HCT116 (cell line): Measurements from ENCODE around the gene SAG. TPM values are rescaled to one million over a fixed set of nuclear protein-coding genes. Genes with fewer than 3 reads are reported as not detected.

Experiments used
- ATAC-seq: fragments of 200-7000 bp; cut with Tn5 transposase; 2 replicates; pipeline ENCODE4 v1.9.1; 2020; ENCODE audit warnings: mild to moderate bottlenecking, moderate library complexity
- BruUV-seq: library from RNA; stranded (reverse); fragments of 400-500 nt; replicated peaks from 2 replicates; lab custom pipeline; 2021; lab: Mats Ljungman, UMichigan
- CTCF ChIA-PET: fragments of 300-600 bp; sonication (Branson Sonifier 250); formaldehyde crosslinking; loops from one replicate; lab custom pipeline; 2021; ENCODE audit warnings: antibody characterized with exemption; lab: Charles Lee
- POLR2A ChIA-PET: fragments of 300-600, 350-600 bp; sonication (Branson Sonifier 250); formaldehyde crosslinking; loops from one replicate; lab custom pipeline; 2021; ENCODE audit warnings: antibody characterized with exemption; lab: Charles Lee
- RAD21 ChIA-PET, 2 experiments: fragments of 300-600 bp; sonication (Branson Sonifier 250); formaldehyde crosslinking; loops; one replicate each; lab custom pipeline; 2023; ENCODE audit warnings: low total read pairs in 2 of 2; ENCODE audit not compliant: uncharacterized antibody in 2 of 2, unreplicated experiment in 2 of 2, low non-redundant PET in 1 of 2; lab: Charles Lee
- DNase-seq: peaks from one replicate; pipeline ENCODE4 v3.0.0-alpha.2; 2010; ENCODE audit warnings: low read depth, low spot score
- H2AFZ ChIP-seq: fragments of 200-600 bp; shearing (Covaris generic), sonication (generic); 2 replicates; pipeline ENCODE4 v1.6.1; 2017; ENCODE audit warnings: low read depth, mixed run types, mixed read lengths, antibody characterized with exemption, low read length; ENCODE audit not compliant: poor library complexity, severe bottlenecking
- H3K27ac ChIP-seq: 2 replicates; pipeline ENCODE4 v1.5.1; 2012; ENCODE audit warnings: low read depth, low read length
- H3K27me3 ChIP-seq: fragments of 200-600 bp; sonication (generic); 2 replicates; pipeline ENCODE4 v1.6.1; 2016; ENCODE audit warnings: mixed run types, low read length, mixed read lengths; ENCODE audit not compliant: insufficient read depth
- H3K36me3 ChIP-seq, 2 experiments: fragments of 200-500 bp in 1 of 2; fragments of 200-600 bp in 1 of 2; sonication (Bioruptor generic) in 1 of 2; sonication (generic) in 1 of 2; 2 replicates each; pipeline versions ENCODE4 v1.5.1 to v1.6.1; 2014 to 2016; ENCODE audit warnings: low read length in 2 of 2, inconsistent platforms in 1 of 2, mixed read lengths in 1 of 2, mixed run types in 1 of 2; ENCODE audit not compliant: insufficient read depth in 2 of 2, control insufficient read depth in 1 of 2
- H3K4me1 ChIP-seq, 2 experiments: fragments of 200-600 bp in 1 of 2; sonication (generic) in 1 of 2; 2 replicates each; pipeline versions ENCODE4 v1.5.1 to v1.6.1; 2012 to 2017; ENCODE audit warnings: low read length in 2 of 2, inconsistent platforms in 1 of 2, mild to moderate bottlenecking in 1 of 2, mixed read lengths in 1 of 2, mixed run types in 1 of 2, moderate library complexity in 1 of 2; ENCODE audit not compliant: insufficient read depth in 2 of 2, control insufficient read depth in 1 of 2
- H3K4me2 ChIP-seq: fragments of 200-600 bp; sonication (generic); 2 replicates; pipeline ENCODE4 v1.6.1; 2017; ENCODE audit warnings: mixed run types, low read length, mixed read lengths
- H3K4me3 ChIP-seq, 2 experiments: fragments of 200-600 bp in 1 of 2; sonication (generic) in 1 of 2; replicated peaks in 1 of 2; 2 replicates each; pipeline ENCODE4 v1.5.1; 2011 to 2016; ENCODE audit warnings: low read length in 2 of 2, control low read depth in 1 of 2, low read depth in 1 of 2, mild to moderate bottlenecking in 1 of 2, mixed read lengths in 1 of 2, mixed run types in 1 of 2
- H3K79me2 ChIP-seq: fragments of 200-600 bp; sonication (generic); 2 replicates; pipeline ENCODE4 v1.6.1; 2017; ENCODE audit warnings: mild to moderate bottlenecking, mixed run types, low read length, moderate library complexity, mixed read lengths; ENCODE audit not compliant: insufficient read depth
- H3K9ac ChIP-seq: fragments of 200-600 bp; sonication (generic); 2 replicates; pipeline ENCODE4 v1.6.1; 2016; ENCODE audit warnings: low read length, mixed read lengths
- H3K9me2 ChIP-seq: fragments of 200-600 bp; sonication (generic), shearing (Covaris generic); 2 replicates; pipeline ENCODE4 v1.6.1; 2017; ENCODE audit warnings: mixed run types, mild to moderate bottlenecking, moderate library complexity; ENCODE audit not compliant: insufficient read depth
- H3K9me3 ChIP-seq, 2 experiments: fragments of 200-500 bp in 1 of 2; fragments of 200-600 bp in 1 of 2; sonication (Bioruptor generic) in 1 of 2; sonication (generic) in 1 of 2; 2 replicates each; pipeline ENCODE4 v1.6.1; 2014 to 2017; ENCODE audit warnings: low read length in 2 of 2, mixed read lengths in 2 of 2, inconsistent platforms in 1 of 2, low read depth in 1 of 2, mild to moderate bottlenecking in 1 of 2, mixed run types in 1 of 2, moderate library complexity in 1 of 2; ENCODE audit not compliant: control insufficient read depth in 1 of 2, insufficient read depth in 1 of 2
- H4K20me1 ChIP-seq: fragments of 200-600 bp; sonication (generic), shearing (Covaris generic); 2 replicates; pipeline ENCODE4 v1.6.1; 2017; ENCODE audit warnings: mixed run types, mild to moderate bottlenecking, moderate library complexity; ENCODE audit not compliant: insufficient read depth
- CTCF ChIP-seq, 3 experiments: fragments of 200-600 bp in 1 of 3; sonication (generic) in 1 of 3; IDR thresholded peaks in 2 of 3; conservative IDR thresholded peaks in 1 of 3; 2 replicates each; pipeline ENCODE4 v1.5.1; 2012 to 2017; ENCODE audit warnings: low read depth in 2 of 3, low read length in 2 of 3, antibody characterized with exemption in 1 of 3, borderline replicate concordance in 1 of 3, control low read depth in 1 of 3, mild to moderate bottlenecking in 1 of 3, mixed read lengths in 1 of 3, mixed run types in 1 of 3, moderate library complexity in 1 of 3; ENCODE audit not compliant: insufficient read depth in 1 of 3
- EGR1 ChIP-seq: IDR thresholded peaks from 2 replicates; pipeline ENCODE4 v1.6.1; 2012; ENCODE audit warnings: low read depth
- EZH2 ChIP-seq: fragments of 200-600 bp; sonication (generic); IDR thresholded peaks from 2 replicates; pipeline ENCODE4 v1.6.1; 2017; ENCODE audit warnings: antibody characterized with exemption, mixed run types
- FOSL1 ChIP-seq: IDR thresholded peaks from 2 replicates; pipeline ENCODE4 v1.6.1; 2012; ENCODE audit warnings: low read depth
- MAX ChIP-seq: IDR thresholded peaks from 2 replicates; pipeline ENCODE4 v1.6.1; 2012
- POLR2A ChIP-seq: IDR thresholded peaks from 2 replicates; pipeline ENCODE4 v1.7.0; 2011; ENCODE audit warnings: borderline replicate concordance; ENCODE audit not compliant: insufficient read depth, insufficient read length; ENCODE audit errors: extremely low read depth
- SP1 ChIP-seq: IDR thresholded peaks from 2 replicates; pipeline ENCODE4 v1.6.1; 2012; ENCODE audit warnings: low read depth
- YY1 ChIP-seq: IDR thresholded peaks from 2 replicates; pipeline ENCODE4 v1.6.1; 2011; ENCODE audit warnings: low read length, low read depth, moderate library complexity, mild to moderate bottlenecking; ENCODE audit not compliant: insufficient replicate concordance; ENCODE audit errors: extremely low read depth
- intact Hi-C: fragments of 100-400 bp; cut with micrococcal nuclease; formaldehyde crosslinking; loops from 2 replicates; pipeline ENCODE4 v1.10.0; 2022
- total RNA-seq: library from RNA; stranded (reverse); gene quantifications from one replicate; pipeline ENCODE4 v1.2.1, GENCODE V29; 2021; ENCODE audit not compliant: unreplicated experiment

The SAG gene
- total RNA-seq, 1 experiment from 2014 or later = not detected

GRCh38 chr2:233258211-233258610 lies 49.4 kb upstream of the SAG start:
- H3K4me3 ChIP-seq = no peak overlapping the region
- peaks cover 40 to 59% of the 10 kb centered on the region in 2 experiments for H3K36me3 ChIP-seq
- TF ChIP-seq YY1 = no peak
- no peak for TF ChIP-seq EZH2
- no peak for TF ChIP-seq SP1
- TF ChIP-seq POLR2A = no peak
- no peak for TF ChIP-seq CTCF (IDR thresholded peaks at IDR 0.05 in 2 of 3, conservative IDR thresholded peaks at IDR 0.05 in 1 of 3; ENCODE audit: borderline replicate concordance in 1 of 3, insufficient read depth in 1 of 3, low read depth in 2 of 3, low read length in 2 of 3)
- no peak for TF ChIP-seq MAX
- no peaks in the 10 kb centered on the region for H3K27me3 ChIP-seq
- no TSS peak for BruUV-seq
- H3K4me2 ChIP-seq = no peak overlapping the region
- H3K79me2 ChIP-seq = peaks cover 95% of the 10 kb centered on the region
- H3K9me3 ChIP-seq = no peaks in the 10 kb centered on the region
- peaks cover under 1 to 10% of the 10 kb centered on the region in 2 experiments; a peak in 3 of 4 replicates for H3K4me1 ChIP-seq
- no peaks in the 10 kb centered on the region for H3K9me2 ChIP-seq
- intact Hi-C loops = loop anchor here (10.0 kb wide), 1 partner anchor 493 kb away; no protein-coding TSS in a partner anchor
- ChIA-PET RAD21 (no interaction called here), POLR2A (no interaction called here), CTCF (no interaction called here)
- H4K20me1 ChIP-seq = no peaks in the 10 kb centered on the region; the same call in 1 of the 2 replicates
- no peak for DNase-seq
- H3K27ac ChIP-seq = no peak overlapping the region
- H2AFZ ChIP-seq = no peak overlapping the region
- no peak overlapping the region for H3K9ac ChIP-seq
- ATAC-seq = no peak

- no peak for DNase-seq
- Histone ChIP-seq H3K27me3 (no peaks in the 10 kb centered on the region), H3K4me2 (no peak overlapping the region), H3K9me3 (no peaks in the 10 kb centered on the region)
- no TSS peak for BruUV-seq
- TF ChIP-seq SP1 (no peak), EGR1 (no peak), FOSL1 (no peak)
- TF ChIP-seq, all 23 proteins: peak for 0
- H3K36me3 ChIP-seq = peaks cover 50 to 73% of the 10 kb centered on the region in 2 experiments
- no peak overlapping the region for H3K9ac ChIP-seq
- H3K4me1 ChIP-seq = no peaks in the 10 kb centered on the region
- no peaks in the 10 kb centered on the region for H4K20me1 ChIP-seq
- intact Hi-C loops = loop anchor here (10.0 kb wide), 1 partner anchor 495 kb away; no protein-coding TSS in a partner anchor
- H3K4me3 ChIP-seq = no peak overlapping the region
- no peak overlapping the region for H2AFZ ChIP-seq
- ATAC-seq = no peak
- RAD21 ChIA-PET = no interaction called here
- POLR2A ChIA-PET = no interaction called here
- no peak overlapping the region for H3K27ac ChIP-seq
- CTCF ChIA-PET = no interaction called here
- H3K9me2 ChIP-seq = no peaks in the 10 kb centered on the region
- H3K79me2 ChIP-seq = peaks cover 83% of the 10 kb centered on the region
Measured at GRCh38 chr2:233259730-233260129, 47.9 kb upstream of the SAG start.
